Tibial nerve (tissue), 4 donors: Measurements from ENCODE around the gene ST3GAL2.

Experiments
- CTCF ChIP-seq, 5 experiments: fragments of 200-600 bp in 3 of 5; fragments of 450-650 bp in 2 of 5; sonication (generic) in 3 of 5; IDR thresholded peaks; one replicate each; pipeline ENCODE4 v1.5.1; 2016 to 2019; ENCODE audit warnings: antibody characterized with exemption in 5 of 5, mild to moderate bottlenecking in 3 of 5, moderate library complexity in 2 of 5
- EP300 ChIP-seq, 2 donors: sonication (generic); formaldehyde crosslinking; IDR thresholded peaks; one replicate each; pipeline ENCODE4 v1.6.1; 2017; ENCODE audit warnings: antibody characterized with exemption in 2 of 2, mild to moderate bottlenecking in 1 of 2
- POLR2A ChIP-seq, 2 donors: fragments of 450-650 bp; IDR thresholded peaks; one replicate each; pipeline ENCODE4 v1.6.1; 2017; ENCODE audit warnings: antibody characterized with exemption in 2 of 2, mild to moderate bottlenecking in 2 of 2, moderate library complexity in 2 of 2

DNA sequence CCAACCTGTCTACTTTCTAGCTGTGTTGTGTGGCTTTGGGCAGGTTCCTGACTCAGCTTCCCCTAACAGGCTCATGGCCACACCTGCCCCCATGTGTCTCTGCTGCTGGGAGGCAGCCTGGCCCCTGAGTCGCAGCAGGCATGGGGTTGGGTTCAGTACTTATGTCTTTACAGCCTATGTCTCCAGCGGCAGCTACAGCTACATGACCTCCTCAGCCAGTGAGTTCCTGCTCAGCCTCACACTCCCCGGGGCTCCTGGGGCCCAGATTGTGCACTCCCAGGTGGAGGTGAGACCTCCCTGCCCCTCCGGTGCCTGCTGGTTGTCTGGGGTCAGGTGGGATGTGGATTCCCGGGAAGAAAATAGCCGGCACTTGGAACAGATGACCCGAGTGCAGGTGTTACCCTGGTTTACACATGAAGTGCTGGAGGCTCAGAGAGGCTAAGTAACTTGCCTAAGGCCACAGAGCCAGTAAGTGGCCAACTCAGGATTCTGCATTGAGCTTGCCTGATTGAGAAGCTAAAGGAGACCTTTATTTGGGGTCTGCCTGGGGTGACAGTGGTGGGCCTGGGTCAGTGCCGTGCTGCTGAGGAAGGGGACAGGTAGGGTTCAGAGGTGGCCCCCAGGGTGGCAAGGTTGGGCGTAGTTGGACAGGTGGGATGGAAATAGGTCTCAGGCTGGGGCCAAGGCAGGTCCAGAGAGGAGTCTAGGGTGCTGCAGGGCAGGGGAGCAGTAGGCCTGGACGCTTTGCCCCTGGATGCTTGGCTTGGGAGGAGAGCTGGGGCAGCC is 31.4 kb upstream of the ST3GAL2 start:
- TF ChIP-seq CTCF (IDR thresholded peaks at IDR 0.05) = no peak
- no peak for TF ChIP-seq POLR2A (IDR thresholded peaks at IDR 0.05)
- TF ChIP-seq EP300 (IDR thresholded peaks at IDR 0.05) = no peak
